ENCODE data around the gene PAK1IP1.

Gene PAK1IP1

GRCh38 chr6:10684618-10685017, 10.2 kb upstream of the PAK1IP1 start:
- H3K4me3 ChIP-seq (ENCODE audit: low read depth, low read length): no peak overlapping the region
- in situ Hi-C loops (cut with HindIII; ENCODE audit: low sequenced_read_pairs): no loop called here
- no peak for TF ChIP-seq CTCF (IDR thresholded peaks at IDR 0.05; ENCODE audit: low read depth, low read length)
- DNase-seq (ENCODE audit: low read depth, low spot score): no peak

- in situ Hi-C loops (cut with HindIII; ENCODE audit: low sequenced_read_pairs): no loop called here
- no peak for DNase-seq (ENCODE audit: low read depth, low spot score)
- no peak for TF ChIP-seq CTCF (IDR thresholded peaks at IDR 0.05; ENCODE audit: low read depth, low read length)
- H3K4me3 ChIP-seq (ENCODE audit: low read depth, low read length): no peak overlapping the region
These were observed 9.5 kb upstream of the PAK1IP1 start for GRCh38 chr6:10685092-10685915.

- no peak for DNase-seq (ENCODE audit: low read depth, low spot score)
- in situ Hi-C loops (cut with HindIII; ENCODE audit: low sequenced_read_pairs): no loop called here
- no peak for TF ChIP-seq CTCF (IDR thresholded peaks at IDR 0.05; ENCODE audit: low read depth, low read length)
- no peak overlapping the region for H3K4me3 ChIP-seq (ENCODE audit: low read depth, low read length)
These were observed 7.9 kb upstream of the PAK1IP1 start for GRCh38 chr6:10686901-10687300.

- no peak for DNase-seq (ENCODE audit: low read depth, low spot score)
- no peak overlapping the region for H3K4me3 ChIP-seq (ENCODE audit: low read depth, low read length)
- TF ChIP-seq CTCF (IDR thresholded peaks at IDR 0.05; ENCODE audit: low read depth, low read length): no peak
- in situ Hi-C loops (cut with HindIII; ENCODE audit: low sequenced_read_pairs): no loop called here
These were observed 7.2 kb upstream of the PAK1IP1 start for GRCh38 chr6:10687582-10687981.

GRCh38 chr6:10690651-10691445, 3.9 kb upstream of the PAK1IP1 start:
- no peak for DNase-seq (ENCODE audit: low read depth, low spot score)
- in situ Hi-C loops (cut with HindIII; ENCODE audit: low sequenced_read_pairs): no loop called here
- no peak for TF ChIP-seq CTCF (IDR thresholded peaks at IDR 0.05; ENCODE audit: low read depth, low read length)
- H3K4me3 ChIP-seq (ENCODE audit: low read depth, low read length): no peak overlapping the region

GRCh38 chr6:10692965-10693538, 1.7 kb upstream of the PAK1IP1 start:
- in situ Hi-C loops (cut with HindIII; ENCODE audit: low sequenced_read_pairs): no loop called here
- H3K4me3 ChIP-seq (ENCODE audit: low read depth, low read length): peak overlapping the region; percentile 95
- DNase-seq (ENCODE audit: low read depth, low spot score): no peak
- no peak for TF ChIP-seq CTCF (IDR thresholded peaks at IDR 0.05; ENCODE audit: low read depth, low read length)

Data from astrocyte of the spinal cord (primary cell).